Lower leg skin (tissue), 3 donors: Measurements from ENCODE around the gene FDX1.

ENCODE experiments used
- POLR2A ChIP-seq, 2 donors: fragments of 450-650 bp; IDR thresholded peaks; one replicate each; pipeline ENCODE4 v1.6.1; 2016 to 2017; ENCODE audit warnings: antibody characterized with exemption in 2 of 2, mild to moderate bottlenecking in 1 of 2, moderate library complexity in 1 of 2
- TF ChIP-seq, protein P1 (sequence below), 3 donors: fragments of 450-650 bp; IDR thresholded peaks; one replicate each; pipeline ENCODE4 v1.5.1; 2016; ENCODE audit warnings: antibody characterized with exemption in 3 of 3, mild to moderate bottlenecking in 3 of 3, moderate library complexity in 2 of 3

DNA sequence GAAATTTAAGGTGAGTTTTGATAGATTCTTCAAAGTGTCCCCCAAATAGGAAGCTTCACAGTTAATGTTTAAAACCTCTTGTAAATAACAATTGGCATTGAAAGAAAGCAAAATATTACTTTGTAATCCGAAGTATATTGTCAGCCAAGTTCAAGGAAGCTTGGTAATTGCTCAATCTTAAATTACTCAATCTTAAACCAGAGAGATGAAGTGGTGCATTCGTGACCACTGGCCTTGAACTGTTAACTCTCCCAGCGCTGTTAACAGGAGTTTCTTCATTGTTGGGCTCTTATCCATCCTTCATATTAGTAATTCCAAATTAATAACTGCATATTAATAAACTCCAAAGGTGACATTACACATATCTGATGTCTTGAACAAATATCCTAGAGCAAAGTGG lies 20.6 kb upstream of the FDX1 start:
- TF ChIP-seq, protein P1, sequence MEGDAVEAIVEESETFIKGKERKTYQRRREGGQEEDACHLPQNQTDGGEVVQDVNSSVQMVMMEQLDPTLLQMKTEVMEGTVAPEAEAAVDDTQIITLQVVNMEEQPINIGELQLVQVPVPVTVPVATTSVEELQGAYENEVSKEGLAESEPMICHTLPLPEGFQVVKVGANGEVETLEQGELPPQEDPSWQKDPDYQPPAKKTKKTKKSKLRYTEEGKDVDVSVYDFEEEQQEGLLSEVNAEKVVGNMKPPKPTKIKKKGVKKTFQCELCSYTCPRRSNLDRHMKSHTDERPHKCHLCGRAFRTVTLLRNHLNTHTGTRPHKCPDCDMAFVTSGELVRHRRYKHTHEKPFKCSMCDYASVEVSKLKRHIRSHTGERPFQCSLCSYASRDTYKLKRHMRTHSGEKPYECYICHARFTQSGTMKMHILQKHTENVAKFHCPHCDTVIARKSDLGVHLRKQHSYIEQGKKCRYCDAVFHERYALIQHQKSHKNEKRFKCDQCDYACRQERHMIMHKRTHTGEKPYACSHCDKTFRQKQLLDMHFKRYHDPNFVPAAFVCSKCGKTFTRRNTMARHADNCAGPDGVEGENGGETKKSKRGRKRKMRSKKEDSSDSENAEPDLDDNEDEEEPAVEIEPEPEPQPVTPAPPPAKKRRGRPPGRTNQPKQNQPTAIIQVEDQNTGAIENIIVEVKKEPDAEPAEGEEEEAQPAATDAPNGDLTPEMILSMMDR (IDR thresholded peaks at IDR 0.05): no peak
- TF ChIP-seq POLR2A (IDR thresholded peaks at IDR 0.05): no peak
